HAP-1 (cell line): ENCODE measurements around the gene UNCX.
"Not testable (repeated sequence)": the region's sequence is repeated elsewhere in the genome, so short reads cannot be mapped to it uniquely, and the experiment has no call there.

ENCODE experiments used
- DNase-seq, 2 experiments: peaks; one replicate each; pipeline ENCODE4 v3.0.0-alpha.2; 2016 to 2020; ENCODE audit warnings: low spot score in 2 of 2
- H3K27me3 ChIP-seq: fragments of 250-450 bp; sonication (Bioruptor Pico); 2 replicates; pipeline ENCODE4 v1.5.1; 2020; ENCODE audit warnings: low read depth, mild to moderate bottlenecking, moderate library complexity
- H3K36me3 ChIP-seq: fragments of 250-450 bp; sonication (Bioruptor Pico); replicated peaks from 2 replicates; pipeline ENCODE4 v1.5.1; 2020; ENCODE audit warnings: mild to moderate bottlenecking
- H3K4me1 ChIP-seq: fragments of 250-450 bp; sonication (Bioruptor Pico); 2 replicates; pipeline ENCODE4 v1.5.1; 2020; ENCODE audit warnings: mild to moderate bottlenecking
- H3K4me3 ChIP-seq: fragments of 250-450 bp; sonication (Bioruptor Pico); 2 replicates; pipeline ENCODE4 v1.5.1; 2020; ENCODE audit warnings: mild to moderate bottlenecking, moderate library complexity
- H3K9me3 ChIP-seq: fragments of 250-450 bp; sonication (Bioruptor Pico); 2 replicates; pipeline ENCODE4 v1.5.1; 2020; ENCODE audit warnings: mild to moderate bottlenecking, moderate library complexity
- in situ Hi-C: fragments of 300-500 bp; cut with MboI; formaldehyde crosslinking; loops from 3 replicates; pipeline ENCODE4 v1.14.3; 2020; ENCODE audit warnings: low sequenced_read_pairs, inconsistent platforms, mixed read lengths

UNCX gene

DNA sequence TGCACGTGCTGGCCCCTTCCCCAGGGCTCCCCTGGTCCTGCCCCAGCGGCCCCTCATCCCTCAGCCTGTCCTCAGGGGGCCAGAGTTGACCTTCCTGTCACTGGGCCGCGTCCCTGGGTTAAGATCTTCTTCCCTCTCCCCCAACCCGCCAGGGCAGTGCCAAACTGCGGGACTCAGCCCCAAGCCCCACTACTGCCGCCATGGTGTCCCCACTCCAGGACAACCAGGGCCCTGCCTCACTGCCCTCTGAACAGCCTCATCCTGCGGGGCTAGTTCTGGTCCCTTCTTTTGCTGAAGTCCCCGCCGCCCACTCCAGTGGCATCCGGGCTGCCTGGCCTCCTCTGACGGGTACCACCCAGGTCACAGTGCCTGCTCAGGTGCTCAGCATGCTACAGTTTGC, 37.5 kb downstream of the UNCX start:
- DNase-seq: no peak
- in situ Hi-C loops: no loop called here
- H3K4me3 ChIP-seq: no peak overlapping the region
- peaks cover 5% of the 10 kb centered on the region for H3K4me1 ChIP-seq
- H3K36me3 ChIP-seq: no peaks in the 10 kb centered on the region
- peaks cover 3% of the 10 kb centered on the region for H3K27me3 ChIP-seq
- H3K9me3 ChIP-seq: no peaks in the 10 kb centered on the region

GRCh38 chr7:1271046-1271445, 38.4 kb downstream of the UNCX start:
- Histone ChIP-seq H3K36me3 (no peaks in the 10 kb centered on the region), H3K4me3 (no peak overlapping the region), H3K4me1 (peaks cover 5% of the 10 kb centered on the region), H3K27me3 (no peaks in the 10 kb centered on the region; the same call in 1 of the 2 replicates), H3K9me3 (no peaks in the 10 kb centered on the region)
- in situ Hi-C loops: no loop called here
- no peak for DNase-seq

DNA sequence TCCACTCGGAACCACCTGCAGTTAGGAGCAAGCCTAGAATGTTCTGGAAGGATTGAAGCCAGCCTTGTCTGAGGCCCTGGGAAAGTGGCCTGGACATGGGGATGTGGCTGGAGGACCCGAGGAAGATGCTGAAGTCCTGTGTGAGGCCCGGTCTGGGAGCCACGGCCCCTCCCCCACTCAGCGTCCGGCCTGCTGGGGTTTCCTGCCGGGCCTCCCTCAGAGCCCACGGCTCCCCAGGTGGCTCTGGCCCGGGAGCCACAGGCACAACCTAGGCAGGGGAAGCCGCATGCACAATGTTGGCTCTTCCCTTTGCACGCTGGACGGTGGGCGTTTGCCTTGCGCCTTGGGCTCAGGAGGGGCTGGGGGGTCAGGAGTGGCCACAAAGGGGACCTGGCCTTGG, 39.0 kb downstream of the UNCX start:
- no peaks in the 10 kb centered on the region; the same call in 1 of the 2 replicates for H3K27me3 ChIP-seq
- no peak overlapping the region for H3K4me3 ChIP-seq
- H3K36me3 ChIP-seq: no peaks in the 10 kb centered on the region
- in situ Hi-C loops: no loop called here
- no peak for DNase-seq
- peaks cover 5% of the 10 kb centered on the region for H3K4me1 ChIP-seq
- H3K9me3 ChIP-seq: no peaks in the 10 kb centered on the region

GRCh38 chr7:1272136-1272535, 39.5 kb downstream of the UNCX start:
- DNase-seq, in situ Hi-C loops, H3K27me3 ChIP-seq, H3K4me3 ChIP-seq, H3K4me1 ChIP-seq, H3K9me3 ChIP-seq, H3K36me3 ChIP-seq: not testable (repeated sequence)

GRCh38 chr7:1274121-1274875, 41.6 kb downstream of the UNCX start:
- Histone ChIP-seq H3K9me3 (no peaks in the 10 kb centered on the region), H3K36me3 (no peaks in the 10 kb centered on the region), H3K4me1 (no peaks in the 10 kb centered on the region), H3K4me3 (no peak overlapping the region), H3K27me3 (no peaks in the 10 kb centered on the region; the same call in 1 of the 2 replicates)
- no peak for DNase-seq
- in situ Hi-C loops: no loop called here

DNA sequence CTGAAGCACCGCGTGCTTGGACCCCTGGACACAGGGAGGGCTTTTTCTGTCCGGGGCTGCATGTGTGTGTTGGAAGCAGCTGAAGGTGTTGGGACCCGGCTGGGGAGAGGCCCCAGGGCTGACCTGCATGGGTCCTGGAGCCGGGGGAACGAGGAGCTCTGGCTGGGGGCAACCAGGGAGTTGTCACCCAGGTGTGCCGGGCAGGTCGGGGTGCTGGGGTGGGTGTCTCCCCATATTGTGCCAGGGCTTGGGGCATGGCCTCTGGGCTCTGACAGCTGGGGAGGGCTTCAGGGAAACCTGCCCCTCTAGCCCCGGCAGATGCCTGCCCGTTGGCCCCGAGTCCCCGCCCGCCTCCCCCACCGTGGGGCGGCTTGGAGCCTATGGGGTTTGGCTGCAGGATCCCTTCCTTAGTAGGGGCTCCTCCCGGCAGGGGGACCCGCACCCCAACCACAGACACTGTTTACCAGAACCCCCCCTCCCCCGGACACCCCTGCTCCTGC, 42.3 kb downstream of the UNCX start:
- no peaks in the 10 kb centered on the region; the same call in 1 of the 2 replicates for H3K27me3 ChIP-seq
- H3K4me3 ChIP-seq: no peak overlapping the region
- H3K4me1 ChIP-seq: no peaks in the 10 kb centered on the region
- no peaks in the 10 kb centered on the region for H3K36me3 ChIP-seq
- in situ Hi-C loops: no loop called here
- DNase-seq: no peak
- H3K9me3 ChIP-seq: no peaks in the 10 kb centered on the region

- no peaks in the 10 kb centered on the region for H3K27me3 ChIP-seq
- H3K4me1 ChIP-seq: no peaks in the 10 kb centered on the region
- H3K36me3 ChIP-seq: no peaks in the 10 kb centered on the region
- in situ Hi-C loops: no loop called here
- H3K9me3 ChIP-seq: no peaks in the 10 kb centered on the region
- no peak overlapping the region for H3K4me3 ChIP-seq
- no peak for DNase-seq
These were observed 43.0 kb downstream of the UNCX start for GRCh38 chr7:1275451-1276381.

GRCh38 chr7:1276626-1277175, 44.0 kb downstream of the UNCX start:
- in situ Hi-C loops: no loop called here
- Histone ChIP-seq H3K36me3 (no peaks in the 10 kb centered on the region), H3K4me3 (no peak overlapping the region), H3K4me1 (no peaks in the 10 kb centered on the region), H3K27me3 (no peaks in the 10 kb centered on the region; the same call in 1 of the 2 replicates), H3K9me3 (no peaks in the 10 kb centered on the region)
- DNase-seq: no peak

DNA sequence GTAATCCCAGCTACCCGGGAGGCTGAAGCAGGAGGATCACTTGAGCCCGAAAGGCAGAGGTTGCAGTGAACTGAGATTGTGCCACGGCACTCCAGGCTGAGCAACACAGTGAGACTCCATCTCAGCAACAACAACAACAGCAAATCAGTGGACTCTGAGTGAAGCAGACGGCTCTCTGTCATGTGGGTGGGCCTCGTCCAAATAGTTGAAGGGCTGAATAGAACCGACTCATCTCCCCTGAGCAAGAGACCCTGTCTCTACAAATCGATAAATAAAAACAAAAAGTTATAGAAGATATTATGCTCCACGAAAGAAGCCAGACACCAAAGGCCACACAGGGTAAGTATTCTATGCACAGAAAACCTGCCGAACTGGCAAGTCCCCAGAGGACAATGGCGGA, 45.9 kb downstream of the UNCX start:
- Histone ChIP-seq H3K36me3 (no peaks in the 10 kb centered on the region), H3K27me3 (no peaks in the 10 kb centered on the region; the same call in 1 of the 2 replicates), H3K4me3 (no peak overlapping the region), H3K9me3 (no peaks in the 10 kb centered on the region), H3K4me1 (no peaks in the 10 kb centered on the region)
- DNase-seq: no peak
- in situ Hi-C loops: no loop called here

- Histone ChIP-seq H3K27me3 (no peaks in the 10 kb centered on the region; the same call in 1 of the 2 replicates), H3K4me3 (no peak overlapping the region)
These were observed 46.4 kb downstream of the UNCX start for GRCh38 chr7:1279041-1279440.

GRCh38 chr7:1279895-1280294, 47.2 kb downstream of the UNCX start:
- H3K27me3 ChIP-seq, H3K36me3 ChIP-seq, in situ Hi-C loops, H3K4me3 ChIP-seq, DNase-seq, H3K9me3 ChIP-seq, H3K4me1 ChIP-seq: not testable (repeated sequence)

More at GRCh38 chr7:1279041-1279440, 46.4 kb downstream of the UNCX start:
- no peaks in the 10 kb centered on the region for H3K9me3 ChIP-seq
- no peaks in the 10 kb centered on the region for H3K4me1 ChIP-seq
- in situ Hi-C loops: no loop called here
- no peaks in the 10 kb centered on the region for H3K36me3 ChIP-seq
- no peak for DNase-seq

GRCh38 chr7:1281068-1281467, 48.4 kb downstream of the UNCX start:
- in situ Hi-C loops: no loop called here
- Histone ChIP-seq H3K36me3 (no peaks in the 10 kb centered on the region), H3K9me3 (no peaks in the 10 kb centered on the region), H3K4me3 (no peak overlapping the region), H3K27me3 (no peaks in the 10 kb centered on the region; the same call in 1 of the 2 replicates), H3K4me1 (no peaks in the 10 kb centered on the region)
- DNase-seq: no peak

DNA sequence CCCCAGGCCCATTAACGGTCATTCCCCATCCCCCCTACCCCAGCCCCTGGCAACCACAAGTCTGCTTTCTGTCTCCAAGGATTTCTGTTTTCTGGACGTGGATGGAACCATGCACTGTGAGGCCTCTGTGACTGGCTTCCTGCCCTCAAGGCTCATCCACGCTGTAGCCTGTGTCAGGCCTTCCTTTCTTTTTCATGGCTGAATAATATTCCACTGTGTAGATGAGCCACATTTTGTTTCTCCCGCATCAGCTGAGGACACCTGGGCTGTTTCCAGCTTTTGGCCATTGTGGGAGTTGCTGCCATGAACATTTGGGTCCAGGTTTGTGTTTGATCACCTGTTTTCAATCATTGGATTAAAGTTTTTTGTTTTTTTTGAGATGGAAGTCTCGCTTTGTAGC, 50.0 kb downstream of the UNCX start:
- Histone ChIP-seq H3K4me1 (no peaks in the 10 kb centered on the region), H3K4me3 (no peak overlapping the region), H3K27me3 (no peaks in the 10 kb centered on the region; the same call in 1 of the 2 replicates), H3K36me3 (no peaks in the 10 kb centered on the region), H3K9me3 (no peaks in the 10 kb centered on the region)
- in situ Hi-C loops: no loop called here
- DNase-seq: no peak
